Measurements from ENCODE around the gene HRK. TPM values are rescaled to one million over a fixed set of nuclear protein-coding genes. Genes with fewer than 3 reads are reported as not detected.

The HRK gene
- total and polyA plus RNA-seq, 10 of the 15 experiments (the other 5 are each of a cell fraction or from before 2014, with no cell fraction given): not detected

DNA sequence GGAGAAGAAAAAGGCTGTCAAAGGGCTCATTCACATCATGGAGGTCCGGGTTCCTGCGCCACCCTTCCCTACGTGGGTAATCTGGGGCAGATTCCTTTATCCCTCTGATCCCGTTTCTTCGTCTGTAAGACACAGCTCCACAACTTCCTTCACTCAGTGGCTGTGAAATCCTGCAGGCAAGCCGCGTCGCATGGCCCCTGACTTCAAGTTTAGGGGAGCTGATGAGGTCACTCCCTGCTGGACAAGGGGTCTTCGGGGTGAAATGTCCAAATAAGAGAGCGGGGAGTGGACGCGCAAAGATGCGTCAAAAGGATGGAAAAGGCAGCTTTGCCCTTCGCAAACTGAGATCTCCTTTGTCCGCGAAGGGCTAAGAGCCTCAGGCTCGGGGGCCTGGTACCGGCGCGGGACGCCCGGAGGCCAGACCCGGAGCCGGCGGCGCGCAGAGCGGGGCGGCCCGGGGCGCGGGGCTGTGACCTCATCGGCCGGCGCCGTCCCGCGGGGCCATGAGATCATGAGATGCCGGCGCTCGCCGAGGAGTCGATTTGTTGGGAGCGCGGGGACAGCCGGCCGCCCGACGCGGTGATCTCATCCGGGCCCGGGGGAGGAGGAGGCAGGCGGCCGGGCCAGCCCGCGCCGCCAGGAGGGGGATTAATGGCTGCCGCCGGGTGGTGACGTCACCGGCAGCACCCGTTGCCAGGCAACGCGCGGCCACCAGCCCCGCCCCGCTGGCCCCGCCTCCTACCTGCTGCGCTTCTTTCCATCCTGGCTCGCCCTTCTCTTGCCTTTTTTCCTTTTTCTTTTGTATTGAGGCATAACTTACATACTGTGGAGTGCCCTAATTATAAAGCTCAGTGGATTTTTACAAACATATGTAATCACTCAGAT lies 62.1 kb downstream of the HRK start (continued):
- TF ChIP-seq ZNF592 (IDR thresholded peaks at IDR 0.05) (peak; percentile 73; the same call in 1 of the 2 replicates), YBX1 (IDR thresholded peaks at IDR 0.05) (no peak), IRF4 (IDR thresholded peaks at IDR 0.05; ENCODE audit: low read depth, low read length) (no peak), E2F4 (IDR thresholded peaks at IDR 0.05; ENCODE audit: low read depth, low read length) (peak; percentile 63; the same call in 1 of the 2 replicates), RAD51 (IDR thresholded peaks at IDR 0.05) (no peak), SRF (IDR thresholded peaks at IDR 0.05; ENCODE audit: low read depth in 2 of 2, low read length in 2 of 2) (peak in 1 of 2 experiments; percentile 93; a peak in 2 of 4 replicates), NFIC (IDR thresholded peaks at IDR 0.05; ENCODE audit: low read depth, low read length) (no peak), JUND (IDR thresholded peaks at IDR 0.05; ENCODE audit: low read depth, low read length) (peak; percentile 89), NFXL1 (IDR thresholded peaks at IDR 0.05; ENCODE audit: borderline replicate concordance) (peak; percentile 50; the same call in 1 of the 2 replicates), CHD1 (IDR thresholded peaks at IDR 0.05; ENCODE audit: low read depth, low read length) (no peak), ZBTB11 (CRISPR knock-in tag; IDR thresholded peaks at IDR 0.05) (no peak), BRCA1 (IDR thresholded peaks at IDR 0.05; ENCODE audit: low read depth, low read length) (no peak), NFYB (IDR thresholded peaks at IDR 0.05; ENCODE audit: insufficient read depth, low read depth, low read length) (no peak), SMAD5 (IDR thresholded peaks at IDR 0.05; ENCODE audit: low read depth) (no peak), BMI1 (IDR thresholded peaks at IDR 0.05; ENCODE audit: borderline replicate concordance) (peak; percentile 97), TCF3 (IDR thresholded peaks at IDR 0.05; ENCODE audit: borderline replicate concordance, insufficient read depth, low read depth, low read length) (no peak), STAT1 (conservative IDR thresholded peaks at IDR 0.05) (no peak; the same call in 1 of the 2 replicates)
- TF ChIP-seq, protein P1, sequence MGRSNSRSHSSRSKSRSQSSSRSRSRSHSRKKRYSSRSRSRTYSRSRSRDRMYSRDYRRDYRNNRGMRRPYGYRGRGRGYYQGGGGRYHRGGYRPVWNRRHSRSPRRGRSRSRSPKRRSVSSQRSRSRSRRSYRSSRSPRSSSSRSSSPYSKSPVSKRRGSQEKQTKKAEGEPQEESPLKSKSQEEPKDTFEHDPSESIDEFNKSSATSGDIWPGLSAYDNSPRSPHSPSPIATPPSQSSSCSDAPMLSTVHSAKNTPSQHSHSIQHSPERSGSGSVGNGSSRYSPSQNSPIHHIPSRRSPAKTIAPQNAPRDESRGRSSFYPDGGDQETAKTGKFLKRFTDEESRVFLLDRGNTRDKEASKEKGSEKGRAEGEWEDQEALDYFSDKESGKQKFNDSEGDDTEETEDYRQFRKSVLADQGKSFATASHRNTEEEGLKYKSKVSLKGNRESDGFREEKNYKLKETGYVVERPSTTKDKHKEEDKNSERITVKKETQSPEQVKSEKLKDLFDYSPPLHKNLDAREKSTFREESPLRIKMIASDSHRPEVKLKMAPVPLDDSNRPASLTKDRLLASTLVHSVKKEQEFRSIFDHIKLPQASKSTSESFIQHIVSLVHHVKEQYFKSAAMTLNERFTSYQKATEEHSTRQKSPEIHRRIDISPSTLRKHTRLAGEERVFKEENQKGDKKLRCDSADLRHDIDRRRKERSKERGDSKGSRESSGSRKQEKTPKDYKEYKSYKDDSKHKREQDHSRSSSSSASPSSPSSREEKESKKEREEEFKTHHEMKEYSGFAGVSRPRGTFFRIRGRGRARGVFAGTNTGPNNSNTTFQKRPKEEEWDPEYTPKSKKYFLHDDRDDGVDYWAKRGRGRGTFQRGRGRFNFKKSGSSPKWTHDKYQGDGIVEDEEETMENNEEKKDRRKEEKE (IDR thresholded peaks at IDR 0.05): no peak

Measured in GM12878 (cell line).